GM20431 (cell line): ENCODE results near the gene GCN1.

ENCODE experiments used
- in situ Hi-C: fragments of 300-500 bp; cut with MseI, MboI; formaldehyde crosslinking; loops from one replicate; pipeline ENCODE4 v1.15.0; 2020; ENCODE audit warnings: low sequenced_read_pairs; ENCODE audit not compliant: unreplicated experiment

GCN1 gene

DNA sequence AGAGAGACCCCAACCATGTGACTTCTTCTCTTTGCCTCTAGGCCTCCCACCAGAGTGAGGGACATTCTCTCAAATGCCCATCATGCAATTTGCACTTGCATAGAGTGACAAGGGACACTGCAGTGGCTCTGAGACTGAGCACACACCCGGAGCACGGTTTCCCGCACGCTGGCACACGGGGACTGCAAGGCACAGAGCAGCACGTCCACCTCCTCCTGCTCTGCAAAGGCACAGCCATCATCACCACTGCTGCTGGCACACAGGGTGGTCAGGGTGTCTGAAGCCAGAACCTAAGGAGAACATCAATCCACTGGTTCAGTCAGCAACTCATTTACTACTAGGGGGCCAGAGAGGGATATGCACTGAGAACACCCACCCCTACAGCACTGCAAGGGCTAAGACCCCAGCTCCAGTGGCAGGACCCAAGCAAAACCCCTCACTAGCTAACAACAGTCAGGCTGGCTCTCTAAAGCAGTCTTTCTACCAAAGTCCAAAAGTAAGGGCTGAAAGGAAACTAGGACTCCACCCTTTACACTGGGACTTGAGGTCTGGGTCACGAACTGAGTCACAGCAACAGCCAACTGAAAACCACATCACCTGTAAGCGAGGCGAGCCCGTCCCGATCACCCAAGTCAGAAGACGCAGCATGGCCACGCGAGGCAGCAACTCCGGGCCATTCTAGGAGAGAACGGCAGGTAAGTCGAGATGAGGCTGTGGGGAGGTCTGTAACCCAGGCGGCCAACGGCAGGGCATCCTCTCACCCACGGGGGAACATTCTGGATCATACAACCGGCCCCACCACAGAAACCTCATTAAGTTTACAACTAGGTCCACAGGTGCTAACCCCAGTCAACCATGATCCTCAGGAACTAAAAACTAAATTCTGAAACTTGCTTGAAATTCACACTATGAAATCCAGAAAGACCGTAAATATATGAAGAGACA lies 37.9 kb downstream of the GCN1 start:
- in situ Hi-C loops = no loop called here

GRCh38 chr12:120155072-120155471 lies 39.4 kb downstream of the GCN1 start:
- in situ Hi-C loops = no loop called here

GRCh38 chr12:120150919-120151525 lies 43.5 kb downstream of the GCN1 start:
- in situ Hi-C loops = no loop called here

- in situ Hi-C loops = no loop called here
Measured at GRCh38 chr12:120148011-120148410, 46.5 kb downstream of the GCN1 start.

- in situ Hi-C loops = no loop called here
Measured at GRCh38 chr12:120145164-120145563, 49.4 kb downstream of the GCN1 start.

GRCh38 chr12:120144215-120144614 lies 50.3 kb downstream of the GCN1 start:
- in situ Hi-C loops = no loop called here

- in situ Hi-C loops = no loop called here
Measured at GRCh38 chr12:120142231-120142877, 52.2 kb downstream of the GCN1 start.

GRCh38 chr12:120141336-120141735 lies 53.2 kb downstream of the GCN1 start:
- in situ Hi-C loops = no loop called here

GRCh38 chr12:120140603-120141002 lies 53.9 kb downstream of the GCN1 start:
- in situ Hi-C loops = no loop called here

- in situ Hi-C loops = no loop called here
Measured at GRCh38 chr12:120139958-120140357, 54.6 kb downstream of the GCN1 start.

GRCh38 chr12:120138366-120138765 lies 56.1 kb downstream of the GCN1 start:
- in situ Hi-C loops = no loop called here

- in situ Hi-C loops = no loop called here
Measured at GRCh38 chr12:120137833-120138232, 56.7 kb downstream of the GCN1 start.

DNA sequence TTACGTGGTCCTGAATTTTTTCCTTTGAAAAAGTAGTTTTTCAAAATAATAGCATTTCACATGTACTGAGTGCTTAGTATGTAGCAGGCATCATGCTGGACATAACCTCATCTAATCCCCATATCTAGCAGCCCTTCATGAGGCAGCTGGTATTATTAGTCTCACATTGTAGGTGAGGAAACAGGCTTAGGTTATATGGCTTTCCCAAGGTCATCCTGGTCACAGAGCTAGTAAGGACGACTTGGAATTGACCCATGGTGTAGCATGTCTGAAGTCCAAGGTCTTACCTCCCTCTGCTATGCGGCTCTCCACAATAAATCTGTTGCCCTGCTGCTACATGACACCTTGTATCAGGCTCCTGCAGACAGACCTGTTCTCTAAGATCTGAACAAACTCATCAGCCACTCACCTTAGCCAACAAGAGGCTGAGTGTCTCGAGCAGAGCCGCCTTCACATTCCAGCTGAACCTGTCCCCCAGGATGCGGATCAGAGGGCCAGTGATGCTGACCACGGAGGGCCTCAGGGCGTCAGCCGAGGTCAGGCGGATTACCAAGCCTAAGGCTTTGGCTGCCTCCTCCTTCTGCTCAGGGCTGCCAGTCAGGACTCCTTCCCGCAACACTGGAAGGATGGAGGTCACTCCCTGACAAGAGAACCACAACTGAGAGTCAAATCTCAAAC lies 58.3 kb downstream of the GCN1 start:
- in situ Hi-C loops = no loop called here

DNA sequence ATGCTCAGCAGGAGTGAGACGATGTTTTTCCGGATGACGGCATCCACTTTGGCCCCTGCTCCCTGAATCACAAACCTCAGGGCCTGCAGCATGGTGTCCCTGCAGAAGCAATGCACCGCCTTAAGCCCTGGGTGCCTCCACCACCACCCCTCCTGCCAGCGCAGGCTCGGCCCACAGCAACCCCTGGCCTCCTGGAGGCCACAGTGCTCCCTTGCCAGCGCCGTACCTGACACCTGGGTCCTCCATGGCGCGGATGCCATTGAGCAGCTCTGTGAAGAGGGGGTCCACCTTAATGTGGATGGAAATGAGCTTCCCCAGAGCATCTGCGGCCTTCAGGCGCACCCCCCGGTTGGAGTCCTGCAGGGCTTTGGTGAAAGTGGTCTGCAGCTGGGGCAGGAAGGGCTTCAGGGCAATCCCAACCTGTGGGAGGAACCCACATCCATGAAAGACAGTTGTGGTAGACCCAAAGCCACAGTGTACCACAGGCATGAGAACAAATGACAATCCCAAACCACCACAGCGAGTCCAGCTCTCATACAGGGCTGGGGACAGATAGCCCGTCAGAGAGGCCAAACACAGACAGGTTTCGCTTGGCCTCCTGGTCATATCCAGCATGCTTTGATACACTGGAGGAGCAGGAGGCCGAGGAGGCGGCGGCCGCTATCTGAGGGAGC lies 60.1 kb downstream of the GCN1 start:
- in situ Hi-C loops = no loop called here

DNA sequence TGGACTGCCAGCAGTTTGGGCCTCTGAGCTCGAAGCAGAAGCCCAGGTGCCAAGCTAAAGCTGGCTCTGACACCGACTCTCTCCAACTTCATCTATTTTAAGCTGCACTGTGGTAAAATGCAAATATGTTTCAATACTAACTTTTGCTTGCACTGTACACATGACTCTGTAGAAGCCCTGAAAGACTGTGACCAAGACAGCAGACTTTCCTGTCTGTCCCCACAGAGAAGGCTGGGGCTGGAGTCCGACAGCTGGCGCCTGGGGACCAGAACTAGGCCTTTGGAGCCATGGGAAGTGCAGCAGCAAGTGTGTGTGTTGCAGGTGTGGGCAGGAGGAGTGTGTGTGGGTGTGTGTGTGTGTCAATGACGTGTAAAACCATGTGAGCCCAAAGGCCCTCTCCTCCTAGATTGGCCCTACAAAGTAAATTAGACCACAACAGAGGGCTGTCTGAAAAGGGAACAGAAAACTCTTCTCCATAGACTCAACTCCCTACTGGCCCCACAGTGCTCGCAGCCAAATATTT lies 61.6 kb downstream of the GCN1 start:
- in situ Hi-C loops = no loop called here

GRCh38 chr12:120132054-120132836 lies 62.3 kb downstream of the GCN1 start:
- in situ Hi-C loops = no loop called here

GRCh38 chr12:120131116-120131515 lies 63.4 kb downstream of the GCN1 start:
- in situ Hi-C loops = no loop called here

DNA sequence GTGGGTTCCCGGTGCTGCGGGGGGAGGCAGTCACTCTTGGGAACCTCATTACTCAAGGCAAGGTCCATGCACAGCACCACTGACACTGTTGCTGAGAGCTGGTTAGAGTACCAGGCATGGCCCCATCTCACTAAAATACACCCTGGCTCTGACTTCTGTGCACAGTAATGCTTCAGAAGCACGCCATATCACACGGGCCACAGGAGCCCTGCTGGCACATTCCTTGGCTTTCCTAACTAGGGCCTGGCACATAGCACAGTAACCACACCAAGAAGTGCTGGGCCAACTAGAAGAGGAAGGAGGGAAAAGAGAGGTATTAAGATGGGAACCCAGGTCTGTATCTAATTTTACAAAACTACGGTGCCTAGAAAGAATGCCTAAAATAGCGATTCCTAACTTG lies 64.5 kb downstream of the GCN1 start:
- in situ Hi-C loops = no loop called here

GRCh38 chr12:120126635-120127005 lies 67.9 kb downstream of the GCN1 start:
- in situ Hi-C loops = no loop called here
